VCaP (cell line): ENCODE data around the gene RASIP1.
A peak's percentile ranks its signal among the peaks of the same experiment; 100 is the strongest.

Experiments
- H3K27ac ChIP-seq: fragments of 450-650 bp; 2 replicates; pipeline ENCODE4 v1.5.1; 2017
- TF ChIP-seq, protein P1 (sequence below): fragments of 450-650 bp; conservative IDR thresholded peaks from 2 replicates; pipeline ENCODE4 v1.5.1; 2017; ENCODE audit warnings: mild to moderate bottlenecking, moderate library complexity

RASIP1 gene

GRCh38 chr19:48713864-48714755 is 26.3 kb downstream of the RASIP1 start:
- peak overlapping the region; percentile 88 for H3K27ac ChIP-seq

DNA sequence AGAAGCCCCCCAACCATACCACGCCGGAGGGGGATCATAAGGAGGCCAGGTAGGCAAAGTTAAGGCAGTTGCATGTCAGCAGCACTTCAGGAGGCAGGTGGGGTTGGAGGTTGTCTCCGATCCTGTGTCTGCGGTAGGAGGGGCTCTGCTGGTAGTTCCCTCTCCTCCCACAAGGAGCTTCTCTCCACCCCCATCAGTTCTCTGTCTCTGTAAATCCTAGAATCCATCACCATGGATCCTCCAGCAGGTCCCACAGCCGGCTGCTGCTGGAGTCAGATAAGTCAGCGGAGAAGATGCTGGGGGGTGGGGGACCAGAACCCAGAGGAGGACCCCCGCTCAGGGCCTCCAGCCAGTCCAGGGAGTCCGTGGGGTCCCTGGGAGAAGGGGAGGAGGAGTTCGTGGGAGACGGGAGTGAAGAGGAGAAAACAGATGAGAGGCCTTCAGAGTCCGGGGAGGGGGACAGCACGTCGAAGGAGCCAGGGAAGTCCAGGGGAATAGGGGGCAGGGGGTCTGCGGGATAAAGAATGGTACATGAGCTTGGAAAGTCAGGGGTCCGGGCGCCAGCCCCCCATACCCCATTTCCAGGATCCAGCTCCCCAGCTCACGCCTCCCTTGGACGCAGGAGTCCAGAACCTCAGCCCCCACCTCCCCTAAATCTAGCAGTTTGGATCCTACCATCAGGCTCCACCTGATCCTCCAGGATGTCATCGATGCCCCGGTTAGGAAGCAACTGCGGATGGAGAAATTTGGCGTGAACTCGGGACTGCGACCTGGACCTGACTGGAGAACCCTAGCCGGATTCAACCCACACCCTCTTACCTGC is 27.2 kb downstream of the RASIP1 start:
- TF ChIP-seq, protein P1, sequence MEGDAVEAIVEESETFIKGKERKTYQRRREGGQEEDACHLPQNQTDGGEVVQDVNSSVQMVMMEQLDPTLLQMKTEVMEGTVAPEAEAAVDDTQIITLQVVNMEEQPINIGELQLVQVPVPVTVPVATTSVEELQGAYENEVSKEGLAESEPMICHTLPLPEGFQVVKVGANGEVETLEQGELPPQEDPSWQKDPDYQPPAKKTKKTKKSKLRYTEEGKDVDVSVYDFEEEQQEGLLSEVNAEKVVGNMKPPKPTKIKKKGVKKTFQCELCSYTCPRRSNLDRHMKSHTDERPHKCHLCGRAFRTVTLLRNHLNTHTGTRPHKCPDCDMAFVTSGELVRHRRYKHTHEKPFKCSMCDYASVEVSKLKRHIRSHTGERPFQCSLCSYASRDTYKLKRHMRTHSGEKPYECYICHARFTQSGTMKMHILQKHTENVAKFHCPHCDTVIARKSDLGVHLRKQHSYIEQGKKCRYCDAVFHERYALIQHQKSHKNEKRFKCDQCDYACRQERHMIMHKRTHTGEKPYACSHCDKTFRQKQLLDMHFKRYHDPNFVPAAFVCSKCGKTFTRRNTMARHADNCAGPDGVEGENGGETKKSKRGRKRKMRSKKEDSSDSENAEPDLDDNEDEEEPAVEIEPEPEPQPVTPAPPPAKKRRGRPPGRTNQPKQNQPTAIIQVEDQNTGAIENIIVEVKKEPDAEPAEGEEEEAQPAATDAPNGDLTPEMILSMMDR, result no peak; the same call in 1 of the 2 replicates
- H3K27ac ChIP-seq, result peak overlapping the region; percentile 88

More at GRCh38 chr19:48713864-48714755, 26.3 kb downstream of the RASIP1 start:
- TF ChIP-seq, protein P1, result no peak

DNA sequence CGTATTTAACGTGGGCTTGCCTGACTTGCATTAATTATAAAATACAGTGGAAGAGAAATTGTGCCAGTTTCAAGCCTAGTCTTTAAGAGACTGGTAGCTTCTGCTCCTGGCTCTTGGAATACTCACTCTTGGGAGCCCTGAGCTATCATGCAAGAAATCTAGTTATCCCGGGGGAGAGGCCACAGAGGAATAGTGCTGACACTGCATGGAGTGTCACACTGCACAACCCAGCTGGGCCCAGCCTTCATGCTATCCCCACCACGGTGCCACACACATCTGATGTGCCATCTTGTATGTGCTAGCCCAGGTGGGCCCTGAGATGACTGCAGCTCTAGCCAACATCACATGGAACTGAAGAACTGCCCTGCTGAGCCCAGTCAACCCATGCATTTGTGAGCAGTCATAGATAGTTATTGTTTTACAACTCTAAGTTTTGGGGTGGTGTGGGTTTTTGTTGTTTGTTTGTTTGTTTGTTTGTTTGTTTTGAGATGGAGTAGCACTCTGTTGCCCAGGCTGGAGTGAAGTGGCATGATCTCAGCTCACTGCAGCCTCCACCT is 29.2 kb downstream of the RASIP1 start:
- H3K27ac ChIP-seq, result no peak overlapping the region
- TF ChIP-seq, protein P1, result no peak

- H3K27ac ChIP-seq, result no peak overlapping the region
- TF ChIP-seq, protein P1, result no peak
Observed at GRCh38 chr19:48708471-48708870, 31.9 kb downstream of the RASIP1 start.

DNA sequence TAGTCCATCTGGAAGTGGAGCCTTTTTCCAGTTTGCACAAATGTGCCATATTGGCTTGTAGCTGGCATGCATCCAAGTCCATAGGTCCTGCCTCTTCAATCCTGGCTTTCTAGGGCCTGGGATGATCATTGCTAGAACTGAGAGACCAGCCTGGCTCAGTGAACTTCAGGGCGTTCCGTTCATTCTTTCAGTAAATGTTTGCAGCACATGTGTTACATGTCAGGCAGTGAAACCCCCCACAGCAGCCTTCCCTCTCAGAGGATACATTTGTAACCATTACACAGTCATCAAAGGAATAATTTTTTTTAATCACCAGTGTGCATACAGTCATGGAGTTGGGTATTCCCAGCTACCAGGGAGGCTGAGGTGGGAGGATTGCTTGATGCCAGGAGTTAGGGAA is 35.0 kb downstream of the RASIP1 start:
- TF ChIP-seq, protein P1, result no peak
- no peak overlapping the region for H3K27ac ChIP-seq

- no peak overlapping the region for H3K27ac ChIP-seq
- TF ChIP-seq, protein P1, result no peak
Observed at GRCh38 chr19:48703316-48703715, 37.1 kb downstream of the RASIP1 start.

DNA sequence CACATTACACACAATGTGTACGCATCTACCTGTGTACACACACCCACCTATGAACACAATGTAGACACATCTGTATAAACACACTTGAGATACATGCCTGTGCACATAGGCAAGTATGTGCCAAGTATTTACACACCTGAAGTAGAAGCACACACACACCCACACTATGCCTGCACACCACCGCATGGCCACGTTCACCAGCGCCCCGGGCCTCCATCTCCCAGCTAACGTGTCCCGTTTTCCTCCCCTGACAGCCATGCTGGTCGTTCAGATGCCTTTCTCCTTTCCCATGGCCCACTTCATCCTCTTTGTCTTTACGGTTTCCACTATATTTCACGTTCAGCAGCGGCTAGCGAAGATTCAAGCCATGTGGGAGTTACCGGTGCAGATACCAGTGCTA is 37.7 kb downstream of the RASIP1 start:
- TF ChIP-seq, protein P1, result no peak

More for the DNA sequence above, 37.7 kb downstream of the RASIP1 start:
- H3K27ac ChIP-seq, result no peak overlapping the region
